ENCODE measurements around the gene ARHGAP1. TPM values are rescaled to one million over a fixed set of nuclear protein-coding genes. Genes with fewer than 3 reads are reported as not detected.

ARHGAP1 gene
- total and polyA plus RNA-seq, 2 of the 13 experiments (the other 11 are each of a cell fraction or from before 2014, with no cell fraction given), result 18.6 to 30.3 TPM

DNA sequence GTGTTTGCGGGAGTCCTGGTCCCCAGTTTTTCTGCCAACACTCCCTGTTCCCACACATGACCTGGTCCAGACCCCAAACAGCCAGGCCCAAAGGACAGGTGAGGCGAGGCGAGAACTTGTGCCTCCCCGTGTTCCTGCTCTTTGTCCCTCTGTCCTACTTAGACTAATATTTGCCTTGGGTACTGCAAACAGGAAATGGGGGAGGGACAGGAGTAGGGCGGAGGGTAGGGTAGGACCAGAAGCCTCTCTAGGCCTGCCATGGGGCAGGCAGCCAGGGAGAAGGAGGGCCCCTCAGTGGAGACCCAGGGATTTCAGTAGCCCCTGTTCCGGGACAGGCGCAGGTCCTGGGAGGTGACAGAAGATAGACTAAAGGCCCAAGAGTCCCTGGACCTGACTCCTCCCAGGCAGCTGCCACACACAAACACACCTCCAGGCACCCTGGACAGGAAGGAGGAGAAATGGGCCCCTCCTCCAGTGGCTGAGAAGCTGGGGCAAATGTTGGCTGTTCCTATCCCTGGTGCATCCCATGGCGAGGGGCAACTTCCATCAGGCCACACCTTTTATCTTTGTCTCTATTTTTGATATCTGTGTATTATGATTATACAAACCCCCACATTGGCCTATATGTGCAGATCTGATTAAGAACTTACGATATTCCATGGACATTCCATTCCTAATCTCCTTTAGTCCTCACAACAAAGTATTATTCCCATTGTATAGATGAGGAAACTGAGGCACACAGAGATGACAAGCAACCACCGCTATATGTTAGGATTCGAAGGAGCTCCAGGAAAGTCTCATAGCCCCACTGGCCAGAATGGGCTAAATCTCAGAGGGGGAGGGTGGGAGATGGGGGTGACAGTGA is 18.0 kb upstream of the ARHGAP1 start (continued):
- TF ChIP-seq BATF2 (CRISPR knock-in tag; IDR thresholded peaks at IDR 0.05) (no peak), CENPX (CRISPR knock-in tag; IDR thresholded peaks at IDR 0.05) (no peak), NPAS2 (CRISPR knock-in tag; IDR thresholded peaks at IDR 0.05; ENCODE audit: borderline replicate concordance) (0 out of 2 replicates have a peak, but pooled peaks have one; percentile 64), KMT2B (CRISPR knock-in tag; IDR thresholded peaks at IDR 0.05) (no peak; the same call in 1 of the 2 replicates), ZNF331 (CRISPR knock-in tag; IDR thresholded peaks at IDR 0.05) (peak; percentile 96), ARNT (IDR thresholded peaks at IDR 0.05) (no peak), SALL1 (CRISPR knock-in tag; IDR thresholded peaks at IDR 0.05) (peak; percentile 95), ZNF142 (CRISPR knock-in tag; IDR thresholded peaks at IDR 0.05) (0 out of 2 replicates have a peak, but pooled peaks have one; percentile 25), ZNF224 (CRISPR knock-in tag; IDR thresholded peaks at IDR 0.05) (no peak), MIER2 (CRISPR knock-in tag; IDR thresholded peaks at IDR 0.05) (peak; percentile 65; the same call in 1 of the 2 replicates), HOXA9 (CRISPR knock-in tag; IDR thresholded peaks at IDR 0.05; ENCODE audit: borderline replicate concordance) (no peak), MZF1 (CRISPR knock-in tag; IDR thresholded peaks at IDR 0.05; ENCODE audit: borderline replicate concordance) (no peak), ZFP90 (CRISPR knock-in tag; IDR thresholded peaks at IDR 0.05; ENCODE audit: borderline replicate concordance) (no peak; the same call in 1 of the 2 replicates), MTF2 (CRISPR knock-in tag; IDR thresholded peaks at IDR 0.05; ENCODE audit: borderline replicate concordance) (peak; percentile 50; the same call in 1 of the 2 replicates)
- TF ChIP-seq, protein P1, sequence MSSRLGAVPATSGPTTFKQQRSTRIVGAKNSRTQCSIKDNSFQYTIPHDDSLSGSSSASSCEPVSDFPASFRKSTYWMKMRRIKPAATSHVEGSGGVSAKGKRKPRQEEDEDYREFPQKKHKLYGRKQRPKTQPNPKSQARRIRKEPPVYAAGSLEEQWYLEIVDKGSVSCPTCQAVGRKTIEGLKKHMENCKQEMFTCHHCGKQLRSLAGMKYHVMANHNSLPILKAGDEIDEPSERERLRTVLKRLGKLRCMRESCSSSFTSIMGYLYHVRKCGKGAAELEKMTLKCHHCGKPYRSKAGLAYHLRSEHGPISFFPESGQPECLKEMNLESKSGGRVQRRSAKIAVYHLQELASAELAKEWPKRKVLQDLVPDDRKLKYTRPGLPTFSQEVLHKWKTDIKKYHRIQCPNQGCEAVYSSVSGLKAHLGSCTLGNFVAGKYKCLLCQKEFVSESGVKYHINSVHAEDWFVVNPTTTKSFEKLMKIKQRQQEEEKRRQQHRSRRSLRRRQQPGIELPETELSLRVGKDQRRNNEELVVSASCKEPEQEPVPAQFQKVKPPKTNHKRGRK (CRISPR knock-in tag; IDR thresholded peaks at IDR 0.05), result no peak

All from HepG2 (cell line).